Measurements from ENCODE around the gene IPO4. TPM values are rescaled to one million over a fixed set of nuclear protein-coding genes. Genes with fewer than 3 reads are reported as not detected.
A peak's percentile ranks its signal among the peaks of the same experiment; 100 is the strongest.

The IPO4 gene
- total and polyA plus RNA-seq, 12 donors, result 19.1 to 84.9 (median 42.8) TPM

GRCh38 chr14:24150061-24150460, 38.6 kb downstream of the IPO4 start:
- Histone ChIP-seq H3K4me1 (replicated peaks in 1 of 2) (peaks cover 16 to 26% of the 10 kb centered on the region in 2 donors), H3K4me3 (no peak overlapping the region), H3K9me3 (replicated peaks in 1 of 3) (no peaks in the 10 kb centered on the region), H3K27me3 (no peaks in the 10 kb centered on the region), H3K36me3 (replicated peaks in 1 of 2) (peaks cover 0 to 56% of the 10 kb centered on the region in 2 donors), H3K27ac (no peak overlapping the region)
- no peak for DNase-seq
- WGBS, 4 donors, result 88 to 95% (median 89%) methylated on average over 5 to 9 of the region's 9 CpGs
- intact Hi-C loops (cut with DNase I), result loop anchor here in 1 of 2 donors (10.0 kb wide), 1 partner anchor 85 kb away; no protein-coding TSS in a partner anchor
- TF ChIP-seq CTCF (IDR thresholded peaks at IDR 0.05), result no peak
- TF ChIP-seq POLR2A (IDR thresholded peaks at IDR 0.05), result no peak

- WGBS, 4 donors, result 84 to 91% (median 89%) methylated on average over 3 of the region's 3 CpGs
- TF ChIP-seq CTCF (IDR thresholded peaks at IDR 0.05) (no peak), POLR2A (IDR thresholded peaks at IDR 0.05) (no peak)
- H3K4me3 ChIP-seq, result no peak overlapping the region
- no peaks in the 10 kb centered on the region for H3K27me3 ChIP-seq
- H3K9me3 ChIP-seq (replicated peaks in 1 of 3), result no peaks in the 10 kb centered on the region
- peaks cover 16 to 33% of the 10 kb centered on the region in 2 donors for H3K4me1 ChIP-seq (replicated peaks in 1 of 2)
- no peak overlapping the region for H3K27ac ChIP-seq
- intact Hi-C loops (cut with DNase I), result no loop called here
- DNase-seq, result no peak
- peaks cover 0 to 55% of the 10 kb centered on the region in 2 donors for H3K36me3 ChIP-seq (replicated peaks in 1 of 2)
Observed at GRCh38 chr14:24149302-24149969, 39.2 kb downstream of the IPO4 start.

GRCh38 chr14:24147761-24148428, 40.7 kb downstream of the IPO4 start:
- Histone ChIP-seq H3K4me1 (replicated peaks in 1 of 2) (peaks cover 16 to 34% of the 10 kb centered on the region in 2 donors), H3K36me3 (replicated peaks in 1 of 2) (peaks cover 0 to 66% of the 10 kb centered on the region in 2 donors), H3K4me3 (peak overlapping the region; percentile 29 to 99 (median 70)), H3K27ac (peak overlapping the region; percentile 64 to 92 (median 84)), H3K9me3 (replicated peaks in 1 of 3) (no peaks in the 10 kb centered on the region), H3K27me3 (no peaks in the 10 kb centered on the region)
- no peak for DNase-seq
- intact Hi-C loops (cut with DNase I), result no loop called here
- 3 to 5% (median 5%) methylated on average over 13 to 29 of the region's 29 CpGs for WGBS, 4 donors
- TF ChIP-seq CTCF (IDR thresholded peaks at IDR 0.05), result no peak
- no peak for TF ChIP-seq POLR2A (IDR thresholded peaks at IDR 0.05)

- intact Hi-C loops (cut with DNase I), result no loop called here
- H3K27ac ChIP-seq, result peak within 1 kb of the TSS; percentile 72 to 92 (median 84)
- TF ChIP-seq POLR2A (IDR thresholded peaks at IDR 0.05), result peak; percentile 42 to 64
- no peak for TF ChIP-seq CTCF (IDR thresholded peaks at IDR 0.05)
- H3K4me3 ChIP-seq, result peak within 1 kb of the TSS; percentile 74 to 99 (median 78)
- H3K9me3 ChIP-seq (replicated peaks in 1 of 3), result no peaks in the 10 kb centered on the region
- WGBS, 4 donors, result 0 to 3% (median 1%) methylated on average over 11 to 57 of the region's 57 CpGs
- peak; percentile 97 to 99 (median 99) for DNase-seq
- H3K4me1 ChIP-seq (replicated peaks in 1 of 2), result peaks cover 18 to 38% of the 10 kb centered on the region in 2 donors
- no peaks in the 10 kb centered on the region for H3K27me3 ChIP-seq
- peaks cover 0 to 61% of the 10 kb centered on the region in 2 donors for H3K36me3 ChIP-seq (replicated peaks in 1 of 2)
Observed at GRCh38 chr14:24146978-24147760, 41.4 kb downstream of the IPO4 start, which contains the start of gene RNF31. RNF31 (plus strand) TSS chr14:24147498; CDS start chr14:24147699, 201 bp downstream.
